ENCODE measurements around the gene RDH11. TPM values are rescaled to one million over a fixed set of nuclear protein-coding genes. Genes with fewer than 3 reads are reported as not detected.

RDH11 gene
- total RNA-seq, 1 experiment from 2014 or later = 54.6 TPM

- TF ChIP-seq EZH2phosphoT487 (IDR thresholded peaks at IDR 0.05; ENCODE audit: borderline replicate concordance) (no peak), CEBPB (IDR thresholded peaks at IDR 0.05; ENCODE audit: low read depth) (no peak), POLR2A (IDR thresholded peaks at IDR 0.05; ENCODE audit: borderline replicate concordance, extremely low read depth, insufficient read depth, insufficient read length) (no peak), RAD21 (IDR thresholded peaks at IDR 0.05; ENCODE audit: low read depth) (no peak)
These were observed 16.6 kb downstream of the RDH11 start (continued) for GRCh38 chr14:67679006-67679405.

- BruUV-seq (replicated peaks) = TSS peak; percentile 79
- no peaks in the 10 kb centered on the region for H4K20me1 ChIP-seq (ENCODE audit: insufficient read depth)
These were observed 20.4 kb downstream of the RDH11 start for GRCh38 chr14:67675219-67675582.

More at GRCh38 chr14:67675219-67675582, 20.4 kb downstream of the RDH11 start:
- Histone ChIP-seq H3K4me2 (ENCODE audit: low read length) (peak overlapping the region; percentile 83), H3K27me3 (ENCODE audit: insufficient read depth, low read length) (no peaks in the 10 kb centered on the region), H3K9me2 (ENCODE audit: insufficient read depth) (no peaks in the 10 kb centered on the region), H3K79me2 (ENCODE audit: insufficient read depth, low read length) (peaks cover 44% of the 10 kb centered on the region), H2AFZ (ENCODE audit: low read depth, low read length, poor library complexity, severe bottlenecking) (no peak overlapping the region), H3K4me1 (ENCODE audit: control insufficient read depth in 1 of 2, insufficient read depth in 2 of 2, low read length in 2 of 2) (peaks cover 4 to 19% of the 10 kb centered on the region in 2 experiments), H3K36me3 (ENCODE audit: control insufficient read depth in 1 of 2, insufficient read depth in 2 of 2, low read length in 2 of 2) (peaks cover 14% of the 10 kb centered on the region in 2 experiments; a peak in 3 of 4 replicates), H3K4me3 (replicated peaks in 1 of 2; ENCODE audit: low read depth in 1 of 2, low read length in 2 of 2) (peak overlapping the region; percentile 68 to 80), H3K9me3 (ENCODE audit: control insufficient read depth in 1 of 2, insufficient read depth in 1 of 2, low read depth in 1 of 2, low read length in 2 of 2) (no peaks in the 10 kb centered on the region), H3K9ac (ENCODE audit: low read length) (peak overlapping the region; percentile 80), H3K27ac (ENCODE audit: low read depth, low read length) (peak overlapping the region; percentile 94)
- DNase-seq (ENCODE audit: low read depth, low spot score) (no peak), ATAC-seq (no peak)
- intact Hi-C loops (cut with micrococcal nuclease) = no loop called here
- ChIA-PET CTCF (interaction anchor here (2.5 kb wide), 1 partner anchor 29 kb away, joined by 13 read pairs; no protein-coding TSS in a partner anchor), POLR2A (interaction anchor here (1.1 kb wide), 1 partner anchor 20 kb away, joined by 3 read pairs; the partner anchor contains the start of gene RDH11), RAD21 (ENCODE audit: low non-redundant PET in 1 of 2, low total read pairs in 2 of 2, uncharacterized antibody in 2 of 2, unreplicated experiment in 2 of 2) (no interaction called here)
- TF ChIP-seq, protein P1, sequence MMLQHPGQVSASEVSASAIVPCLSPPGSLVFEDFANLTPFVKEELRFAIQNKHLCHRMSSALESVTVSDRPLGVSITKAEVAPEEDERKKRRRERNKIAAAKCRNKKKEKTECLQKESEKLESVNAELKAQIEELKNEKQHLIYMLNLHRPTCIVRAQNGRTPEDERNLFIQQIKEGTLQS (IDR thresholded peaks at IDR 0.05) = no peak
- TF ChIP-seq, protein P2, sequence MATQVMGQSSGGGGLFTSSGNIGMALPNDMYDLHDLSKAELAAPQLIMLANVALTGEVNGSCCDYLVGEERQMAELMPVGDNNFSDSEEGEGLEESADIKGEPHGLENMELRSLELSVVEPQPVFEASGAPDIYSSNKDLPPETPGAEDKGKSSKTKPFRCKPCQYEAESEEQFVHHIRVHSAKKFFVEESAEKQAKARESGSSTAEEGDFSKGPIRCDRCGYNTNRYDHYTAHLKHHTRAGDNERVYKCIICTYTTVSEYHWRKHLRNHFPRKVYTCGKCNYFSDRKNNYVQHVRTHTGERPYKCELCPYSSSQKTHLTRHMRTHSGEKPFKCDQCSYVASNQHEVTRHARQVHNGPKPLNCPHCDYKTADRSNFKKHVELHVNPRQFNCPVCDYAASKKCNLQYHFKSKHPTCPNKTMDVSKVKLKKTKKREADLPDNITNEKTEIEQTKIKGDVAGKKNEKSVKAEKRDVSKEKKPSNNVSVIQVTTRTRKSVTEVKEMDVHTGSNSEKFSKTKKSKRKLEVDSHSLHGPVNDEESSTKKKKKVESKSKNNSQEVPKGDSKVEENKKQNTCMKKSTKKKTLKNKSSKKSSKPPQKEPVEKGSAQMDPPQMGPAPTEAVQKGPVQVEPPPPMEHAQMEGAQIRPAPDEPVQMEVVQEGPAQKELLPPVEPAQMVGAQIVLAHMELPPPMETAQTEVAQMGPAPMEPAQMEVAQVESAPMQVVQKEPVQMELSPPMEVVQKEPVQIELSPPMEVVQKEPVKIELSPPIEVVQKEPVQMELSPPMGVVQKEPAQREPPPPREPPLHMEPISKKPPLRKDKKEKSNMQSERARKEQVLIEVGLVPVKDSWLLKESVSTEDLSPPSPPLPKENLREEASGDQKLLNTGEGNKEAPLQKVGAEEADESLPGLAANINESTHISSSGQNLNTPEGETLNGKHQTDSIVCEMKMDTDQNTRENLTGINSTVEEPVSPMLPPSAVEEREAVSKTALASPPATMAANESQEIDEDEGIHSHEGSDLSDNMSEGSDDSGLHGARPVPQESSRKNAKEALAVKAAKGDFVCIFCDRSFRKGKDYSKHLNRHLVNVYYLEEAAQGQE (IDR thresholded peaks at IDR 0.05; ENCODE audit: low read depth) = no peak
- TF ChIP-seq SP1 (IDR thresholded peaks at IDR 0.05; ENCODE audit: low read depth) = no peak
- no peak for TF ChIP-seq YY1 (IDR thresholded peaks at IDR 0.05; ENCODE audit: extremely low read depth, insufficient replicate concordance, low read depth, low read length)
- TF ChIP-seq RAD21 (IDR thresholded peaks at IDR 0.05; ENCODE audit: low read depth) = no peak
- no peak for TF ChIP-seq FOSL1 (IDR thresholded peaks at IDR 0.05; ENCODE audit: low read depth)
